ENCODE data around the gene LPP. TPM values are rescaled to one million over a fixed set of nuclear protein-coding genes. Genes with fewer than 3 reads are reported as not detected.

The LPP gene
- polyA plus RNA-seq, 2 of the 4 experiments (the other 2 are of a cell fraction): 11.0 to 30.8 TPM

DNA sequence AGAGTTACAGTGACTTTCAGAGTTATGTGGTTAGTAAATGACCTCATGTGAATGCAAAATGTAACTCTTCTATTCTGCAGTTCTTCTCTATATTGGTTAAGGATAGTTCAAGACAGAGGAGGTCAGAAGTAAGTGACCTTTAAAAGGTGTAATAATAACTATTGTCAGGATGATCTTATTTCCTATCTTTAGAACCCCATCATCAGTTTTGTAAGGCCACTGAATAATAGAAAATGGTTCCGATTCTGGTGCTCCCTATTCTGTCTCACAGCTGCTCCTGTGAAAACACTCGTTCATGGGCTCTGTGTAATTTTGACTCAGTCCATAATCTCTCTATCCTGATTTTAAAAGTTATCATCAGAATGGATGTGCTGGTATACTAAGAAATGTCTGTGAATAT is 463.3 kb downstream of the LPP start:
- ChIA-PET POLR2A (no interaction called here), CTCF (no interaction called here)
- 86% methylated on average over 2 of the region's 2 CpGs for WGBS (ENCODE audit: missing lambda C conversion rate)
- no peak for ATAC-seq
- H3K9me3 ChIP-seq: no peaks in the 10 kb centered on the region
- DNase-seq (ENCODE audit: low read depth in 1 of 2, low spot score in 1 of 2): no peak
- TF ChIP-seq, protein P1, sequence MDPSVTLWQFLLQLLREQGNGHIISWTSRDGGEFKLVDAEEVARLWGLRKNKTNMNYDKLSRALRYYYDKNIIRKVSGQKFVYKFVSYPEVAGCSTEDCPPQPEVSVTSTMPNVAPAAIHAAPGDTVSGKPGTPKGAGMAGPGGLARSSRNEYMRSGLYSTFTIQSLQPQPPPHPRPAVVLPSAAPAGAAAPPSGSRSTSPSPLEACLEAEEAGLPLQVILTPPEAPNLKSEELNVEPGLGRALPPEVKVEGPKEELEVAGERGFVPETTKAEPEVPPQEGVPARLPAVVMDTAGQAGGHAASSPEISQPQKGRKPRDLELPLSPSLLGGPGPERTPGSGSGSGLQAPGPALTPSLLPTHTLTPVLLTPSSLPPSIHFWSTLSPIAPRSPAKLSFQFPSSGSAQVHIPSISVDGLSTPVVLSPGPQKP (IDR thresholded peaks at IDR 0.05; ENCODE audit: low read depth, low read length): no peak
- TF ChIP-seq ZSCAN20 (CRISPR knock-in tag; IDR thresholded peaks at IDR 0.05) (no peak), HOXB5 (CRISPR knock-in tag; IDR thresholded peaks at IDR 0.05) (no peak), CBX8 (IDR thresholded peaks at IDR 0.05) (no peak), CBX2 (IDR thresholded peaks at IDR 0.05; ENCODE audit: borderline replicate concordance, low read depth) (no peak), ESRRA (IDR thresholded peaks at IDR 0.05; ENCODE audit: borderline replicate concordance, low read length) (no peak), NR3C1 (IDR thresholded peaks at IDR 0.05) (no peak), TFCP2L1 (CRISPR knock-in tag; IDR thresholded peaks at IDR 0.05) (no peak), FOXS1 (CRISPR knock-in tag; IDR thresholded peaks at IDR 0.05) (no peak), SREBF2 (IDR thresholded peaks at IDR 0.05) (no peak), RCOR1 (IDR thresholded peaks at IDR 0.05; ENCODE audit: low read depth, low read length) (no peak), NFE2L2 (conservative IDR thresholded peaks at IDR 0.05; ENCODE audit: low read length) (no peak), TP53 (CRISPR knock-in tag; IDR thresholded peaks at IDR 0.05) (no peak), SMC3 (IDR thresholded peaks at IDR 0.05) (no peak), KDM5A (IDR thresholded peaks at IDR 0.05) (no peak), CHD4 (IDR thresholded peaks at IDR 0.05; ENCODE audit: borderline replicate concordance) (no peak)
- TF ChIP-seq, protein P2, sequence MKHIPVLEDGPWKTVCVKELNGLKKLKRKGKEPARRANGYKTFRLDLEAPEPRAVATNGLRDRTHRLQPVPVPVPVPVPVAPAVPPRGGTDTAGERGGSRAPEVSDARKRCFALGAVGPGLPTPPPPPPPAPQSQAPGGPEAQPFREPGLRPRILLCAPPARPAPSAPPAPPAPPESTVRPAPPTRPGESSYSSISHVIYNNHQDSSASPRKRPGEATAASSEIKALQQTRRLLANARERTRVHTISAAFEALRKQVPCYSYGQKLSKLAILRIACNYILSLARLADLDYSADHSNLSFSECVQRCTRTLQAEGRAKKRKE (CRISPR knock-in tag; IDR thresholded peaks at IDR 0.05; ENCODE audit: low read depth): no peak
- TF ChIP-seq, protein P3, sequence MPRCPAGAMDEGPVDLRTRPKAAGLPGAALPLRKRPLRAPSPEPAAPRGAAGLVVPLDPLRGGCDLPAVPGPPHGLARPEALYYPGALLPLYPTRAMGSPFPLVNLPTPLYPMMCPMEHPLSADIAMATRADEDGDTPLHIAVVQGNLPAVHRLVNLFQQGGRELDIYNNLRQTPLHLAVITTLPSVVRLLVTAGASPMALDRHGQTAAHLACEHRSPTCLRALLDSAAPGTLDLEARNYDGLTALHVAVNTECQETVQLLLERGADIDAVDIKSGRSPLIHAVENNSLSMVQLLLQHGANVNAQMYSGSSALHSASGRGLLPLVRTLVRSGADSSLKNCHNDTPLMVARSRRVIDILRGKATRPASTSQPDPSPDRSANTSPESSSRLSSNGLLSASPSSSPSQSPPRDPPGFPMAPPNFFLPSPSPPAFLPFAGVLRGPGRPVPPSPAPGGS (IDR thresholded peaks at IDR 0.05): no peak
- TF ChIP-seq, protein P4, sequence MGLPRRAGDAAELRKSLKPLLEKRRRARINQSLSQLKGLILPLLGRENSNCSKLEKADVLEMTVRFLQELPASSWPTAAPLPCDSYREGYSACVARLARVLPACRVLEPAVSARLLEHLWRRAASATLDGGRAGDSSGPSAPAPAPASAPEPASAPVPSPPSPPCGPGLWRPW (IDR thresholded peaks at IDR 0.05): no peak
- no peaks in the 10 kb centered on the region for H3K4me1 ChIP-seq
- H3K27ac ChIP-seq: no peak overlapping the region
- no peak overlapping the region for H3K4me2 ChIP-seq
- FAIRE-seq: no peak
- H3K4me3 ChIP-seq: no peak overlapping the region

DNA sequence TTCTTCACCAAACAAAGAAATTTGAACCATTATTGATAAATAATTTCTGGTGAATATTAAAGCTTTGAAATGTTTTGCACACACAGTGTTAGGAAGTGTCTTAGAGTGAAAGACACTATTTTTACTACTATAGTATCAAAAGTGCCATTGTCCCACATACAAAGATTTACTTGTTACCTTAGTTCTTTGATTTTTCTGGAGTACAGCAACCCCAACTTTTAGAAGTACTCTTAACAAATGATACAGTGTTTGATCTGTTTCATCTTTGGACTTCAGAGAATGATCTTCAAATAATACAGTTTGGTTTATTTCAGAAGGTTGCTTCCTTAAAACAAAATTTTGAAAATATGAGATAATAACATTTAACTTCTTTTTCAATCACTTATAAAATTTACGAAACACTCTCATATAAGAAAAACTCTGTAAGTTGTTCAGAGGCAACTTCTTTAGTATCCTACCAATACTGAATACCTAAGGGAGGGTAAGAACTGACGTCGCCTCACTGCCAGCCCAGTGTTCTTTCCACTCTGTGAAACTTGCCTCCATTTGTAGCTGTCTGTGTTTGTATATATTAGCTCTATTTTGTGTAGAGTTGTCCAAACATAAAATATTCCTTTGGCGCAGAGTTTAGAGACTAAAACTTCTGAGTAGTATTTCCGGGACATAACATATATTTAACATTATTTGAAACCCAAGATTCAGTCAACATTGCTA is 464.2 kb downstream of the LPP start:
- Histone ChIP-seq H3K4me1 (no peaks in the 10 kb centered on the region), H3K9me3 (no peaks in the 10 kb centered on the region), H3K4me3 (no peak overlapping the region), H3K4me2 (no peak overlapping the region), H3K27ac (no peak overlapping the region)
- FAIRE-seq (no peak), ATAC-seq (no peak), DNase-seq (ENCODE audit: low read depth in 1 of 2, low spot score in 1 of 2) (no peak)
- WGBS (ENCODE audit: missing lambda C conversion rate): 86% methylated on average over 5 of the region's 5 CpGs
- ChIA-PET CTCF (no interaction called here), POLR2A (interaction anchor here (0.6 kb wide), 1 partner anchor 734 kb away, joined by 3 read pairs; no protein-coding TSS in a partner anchor)
- no peak for TF ChIP-seq NR3C1 (IDR thresholded peaks at IDR 0.05)
- TF ChIP-seq EHF (CRISPR knock-in tag; IDR thresholded peaks at IDR 0.05): no peak
- TF ChIP-seq ZNF302 (CRISPR knock-in tag; IDR thresholded peaks at IDR 0.05): no peak
- no peak for TF ChIP-seq FOSL2 (IDR thresholded peaks at IDR 0.05)
- TF ChIP-seq FOSL2 (CRISPR knock-in tag; IDR thresholded peaks at IDR 0.05): no peak
- TF ChIP-seq, protein P3 (IDR thresholded peaks at IDR 0.05): no peak
- TF ChIP-seq JUN (IDR thresholded peaks at IDR 0.05): no peak
- no peak for TF ChIP-seq TP53 (CRISPR knock-in tag; IDR thresholded peaks at IDR 0.05)
- no peak for TF ChIP-seq RAD21 (conservative IDR thresholded peaks at IDR 0.05 in 1 of 2, IDR thresholded peaks at IDR 0.05 in 1 of 2)
- TF ChIP-seq POLR2AphosphoS2 (conservative IDR thresholded peaks at IDR 0.05; ENCODE audit: low read length): no peak
- TF ChIP-seq, protein P5, sequence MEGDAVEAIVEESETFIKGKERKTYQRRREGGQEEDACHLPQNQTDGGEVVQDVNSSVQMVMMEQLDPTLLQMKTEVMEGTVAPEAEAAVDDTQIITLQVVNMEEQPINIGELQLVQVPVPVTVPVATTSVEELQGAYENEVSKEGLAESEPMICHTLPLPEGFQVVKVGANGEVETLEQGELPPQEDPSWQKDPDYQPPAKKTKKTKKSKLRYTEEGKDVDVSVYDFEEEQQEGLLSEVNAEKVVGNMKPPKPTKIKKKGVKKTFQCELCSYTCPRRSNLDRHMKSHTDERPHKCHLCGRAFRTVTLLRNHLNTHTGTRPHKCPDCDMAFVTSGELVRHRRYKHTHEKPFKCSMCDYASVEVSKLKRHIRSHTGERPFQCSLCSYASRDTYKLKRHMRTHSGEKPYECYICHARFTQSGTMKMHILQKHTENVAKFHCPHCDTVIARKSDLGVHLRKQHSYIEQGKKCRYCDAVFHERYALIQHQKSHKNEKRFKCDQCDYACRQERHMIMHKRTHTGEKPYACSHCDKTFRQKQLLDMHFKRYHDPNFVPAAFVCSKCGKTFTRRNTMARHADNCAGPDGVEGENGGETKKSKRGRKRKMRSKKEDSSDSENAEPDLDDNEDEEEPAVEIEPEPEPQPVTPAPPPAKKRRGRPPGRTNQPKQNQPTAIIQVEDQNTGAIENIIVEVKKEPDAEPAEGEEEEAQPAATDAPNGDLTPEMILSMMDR (IDR thresholded peaks at IDR 0.05): no peak
- no peak for TF ChIP-seq EP300 (IDR thresholded peaks at IDR 0.05)
